GM12801 (cell line): ENCODE results near the gene KLHDC7A.

Source experiments
- TF ChIP-seq, protein P1 (sequence below): IDR thresholded peaks from one replicate; pipeline ENCODE4 v1.5.1; 2011; ENCODE audit warnings: control low read depth; ENCODE audit not compliant: insufficient read length; ENCODE audit errors: extremely low read depth

The KLHDC7A gene

DNA sequence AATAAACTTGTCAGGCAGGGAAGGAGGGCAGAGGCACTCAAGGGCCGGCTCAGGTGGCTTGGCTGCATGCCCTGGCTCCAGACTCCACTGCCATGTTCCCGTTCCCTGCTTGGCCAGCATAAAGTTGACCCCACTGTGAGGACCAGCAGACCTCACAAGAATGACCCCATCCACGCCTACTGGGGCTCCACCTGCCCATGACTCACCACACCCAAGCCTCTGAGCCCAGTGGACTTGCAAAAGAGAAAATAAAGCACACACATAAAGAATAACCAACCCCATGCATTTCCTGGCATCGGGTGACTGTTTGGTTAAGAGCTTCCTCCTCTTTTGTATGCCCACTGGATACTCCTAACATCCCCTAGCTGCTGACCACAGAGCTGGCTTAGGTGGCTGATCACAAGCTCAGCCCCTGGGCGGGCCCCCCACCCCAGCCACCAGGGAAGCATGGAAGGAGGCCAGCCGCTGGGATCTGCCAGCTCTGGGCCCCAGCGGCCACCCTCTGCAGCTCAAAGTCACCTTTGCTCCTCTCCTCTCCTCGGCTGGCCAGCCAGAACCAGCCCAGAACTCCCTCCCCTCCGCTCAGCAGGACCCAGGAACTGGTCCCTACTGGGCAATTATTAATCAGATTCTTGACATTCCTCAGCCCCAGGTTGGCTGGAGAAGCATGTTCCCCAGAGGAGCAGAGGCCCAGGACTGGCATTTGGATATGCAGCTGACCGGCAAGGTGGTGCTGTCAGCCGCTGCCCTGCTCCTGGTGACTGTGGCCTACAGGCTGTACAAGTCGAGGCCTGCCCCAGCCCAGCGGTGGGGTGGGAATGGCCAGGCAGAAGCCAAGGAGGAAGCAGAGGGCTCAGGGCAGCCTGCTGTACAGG is at the start of gene KLHDC7A:
Gene KLHDC7A (plus strand): TSS at position 616 of the 875 bp plus-strand sequence. CDS start 52 bp downstream, at position 668.
- TF ChIP-seq, protein P1, sequence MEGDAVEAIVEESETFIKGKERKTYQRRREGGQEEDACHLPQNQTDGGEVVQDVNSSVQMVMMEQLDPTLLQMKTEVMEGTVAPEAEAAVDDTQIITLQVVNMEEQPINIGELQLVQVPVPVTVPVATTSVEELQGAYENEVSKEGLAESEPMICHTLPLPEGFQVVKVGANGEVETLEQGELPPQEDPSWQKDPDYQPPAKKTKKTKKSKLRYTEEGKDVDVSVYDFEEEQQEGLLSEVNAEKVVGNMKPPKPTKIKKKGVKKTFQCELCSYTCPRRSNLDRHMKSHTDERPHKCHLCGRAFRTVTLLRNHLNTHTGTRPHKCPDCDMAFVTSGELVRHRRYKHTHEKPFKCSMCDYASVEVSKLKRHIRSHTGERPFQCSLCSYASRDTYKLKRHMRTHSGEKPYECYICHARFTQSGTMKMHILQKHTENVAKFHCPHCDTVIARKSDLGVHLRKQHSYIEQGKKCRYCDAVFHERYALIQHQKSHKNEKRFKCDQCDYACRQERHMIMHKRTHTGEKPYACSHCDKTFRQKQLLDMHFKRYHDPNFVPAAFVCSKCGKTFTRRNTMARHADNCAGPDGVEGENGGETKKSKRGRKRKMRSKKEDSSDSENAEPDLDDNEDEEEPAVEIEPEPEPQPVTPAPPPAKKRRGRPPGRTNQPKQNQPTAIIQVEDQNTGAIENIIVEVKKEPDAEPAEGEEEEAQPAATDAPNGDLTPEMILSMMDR = no peak

DNA sequence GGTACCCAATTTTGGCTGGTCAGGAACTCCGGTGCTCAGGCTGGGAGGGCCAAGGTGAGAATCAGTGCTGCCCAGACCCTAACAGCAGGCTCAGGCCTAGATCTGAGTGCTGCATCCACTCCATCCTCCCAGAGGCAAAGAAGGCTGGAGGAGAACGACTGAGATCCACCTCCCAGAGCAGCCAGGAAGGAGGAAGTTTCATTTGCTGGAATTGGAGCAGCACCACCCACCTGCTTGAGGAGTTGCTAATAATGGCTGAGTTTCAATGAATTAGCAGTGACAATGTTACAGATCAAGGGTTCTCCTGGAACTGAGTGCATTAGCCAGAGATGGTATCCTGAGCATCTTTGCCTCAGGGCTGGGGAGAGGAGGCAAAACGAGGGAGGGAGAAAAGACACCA is 46.7 kb upstream of the KLHDC7A start:
- TF ChIP-seq, protein P1 = no peak

DNA sequence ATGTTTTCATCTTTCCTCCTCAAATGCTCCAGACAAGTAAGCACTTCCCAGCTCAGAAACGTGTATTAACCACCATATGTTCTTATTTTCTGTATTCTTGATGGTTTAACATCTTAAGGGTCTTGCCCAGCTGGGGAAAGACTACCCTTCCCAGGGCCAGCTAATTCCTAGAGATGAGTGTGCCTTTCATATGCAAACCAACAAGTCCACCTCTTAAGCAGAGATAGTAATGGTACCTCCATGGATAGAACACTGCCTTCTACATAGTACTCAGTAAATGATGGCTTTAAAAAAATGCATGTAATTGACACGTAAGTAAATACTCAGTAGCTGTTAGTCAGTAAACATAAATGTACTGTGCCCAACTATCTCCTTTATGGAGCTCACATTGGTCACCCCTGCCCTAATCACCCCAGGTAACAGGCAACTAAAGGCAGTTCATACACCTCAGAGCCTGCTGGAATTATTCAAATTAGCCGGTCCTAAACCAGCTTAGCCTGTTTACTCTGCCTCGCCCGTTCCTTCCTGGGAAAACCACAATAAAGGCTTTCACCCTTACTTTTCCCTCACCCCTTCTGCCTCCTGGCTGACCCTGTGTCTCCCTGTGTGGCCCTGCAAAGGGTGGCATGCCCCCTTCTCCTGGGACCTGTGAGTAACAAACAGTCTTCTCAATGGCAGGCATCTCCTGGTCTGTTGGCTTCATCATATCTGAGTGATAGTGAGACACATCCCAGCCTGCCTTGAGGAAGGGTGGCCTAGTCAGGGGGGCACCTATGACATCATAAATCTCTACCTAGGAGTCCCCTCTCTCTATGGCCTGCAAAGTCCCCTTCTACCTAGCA is 40.1 kb upstream of the KLHDC7A start:
- TF ChIP-seq, protein P1 = no peak

DNA sequence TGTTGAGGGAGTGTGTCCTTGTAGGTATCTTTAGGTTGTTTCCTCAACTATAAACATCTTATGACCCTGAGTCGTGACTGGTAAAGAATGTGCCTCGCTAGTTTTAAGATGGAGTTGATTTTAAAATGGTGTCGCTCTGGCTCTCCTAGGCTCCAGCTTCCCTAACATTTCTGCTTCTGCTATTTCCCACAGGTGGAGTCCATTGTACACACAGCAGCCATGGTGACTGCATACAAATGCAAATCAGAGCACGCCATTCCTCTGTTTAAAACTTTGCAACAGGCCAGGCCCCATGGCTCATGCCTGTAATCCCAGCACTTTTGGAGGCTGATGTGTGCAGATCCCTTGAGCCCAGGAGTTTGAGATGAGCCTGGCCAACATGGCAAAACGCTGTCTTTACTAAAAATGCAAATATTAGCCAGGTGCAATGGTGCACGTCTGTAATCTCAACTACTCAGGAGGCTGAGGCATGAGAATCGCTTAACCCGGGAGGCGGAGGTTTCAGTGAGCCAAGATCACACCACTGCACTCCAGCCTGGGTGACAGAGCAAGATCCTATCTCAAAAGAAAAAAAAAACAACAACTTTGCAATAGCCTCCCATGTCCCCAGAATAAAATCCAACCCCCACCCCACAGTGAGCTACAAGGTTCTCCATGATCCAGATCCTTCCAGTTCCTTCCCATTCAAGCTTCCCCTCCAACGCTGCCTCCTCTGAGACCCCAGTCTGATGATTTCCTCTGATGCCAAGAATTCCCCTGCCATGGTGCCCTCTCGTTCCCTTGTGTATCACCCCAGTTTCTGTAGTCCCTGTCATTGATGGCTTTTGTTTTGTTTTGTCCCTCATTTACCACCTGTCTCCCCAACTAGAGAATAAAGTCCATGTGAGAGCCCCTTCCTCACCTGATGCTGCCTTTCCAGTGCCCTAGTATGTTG is 36.9 kb upstream of the KLHDC7A start:
- TF ChIP-seq, protein P1 = no peak

DNA sequence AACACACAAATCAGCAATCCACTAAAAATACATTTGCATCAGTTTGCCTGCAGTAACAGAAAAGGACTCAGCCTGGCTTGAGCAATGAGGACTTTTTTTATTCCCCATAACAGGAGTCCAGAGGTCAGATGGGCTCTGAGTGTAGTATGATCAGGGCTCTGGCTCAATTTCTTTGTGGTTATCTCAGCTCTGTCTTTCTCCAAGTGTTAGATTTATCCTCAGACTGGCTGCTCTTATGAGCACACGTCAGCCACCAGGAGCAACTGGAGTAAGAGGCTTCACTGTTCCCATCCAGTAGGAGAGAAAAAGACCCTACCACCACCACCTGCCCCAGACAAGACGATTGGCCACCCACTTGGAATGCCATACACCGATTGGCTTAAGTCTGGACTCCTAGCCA is 36.2 kb upstream of the KLHDC7A start:
- TF ChIP-seq, protein P1 = no peak

DNA sequence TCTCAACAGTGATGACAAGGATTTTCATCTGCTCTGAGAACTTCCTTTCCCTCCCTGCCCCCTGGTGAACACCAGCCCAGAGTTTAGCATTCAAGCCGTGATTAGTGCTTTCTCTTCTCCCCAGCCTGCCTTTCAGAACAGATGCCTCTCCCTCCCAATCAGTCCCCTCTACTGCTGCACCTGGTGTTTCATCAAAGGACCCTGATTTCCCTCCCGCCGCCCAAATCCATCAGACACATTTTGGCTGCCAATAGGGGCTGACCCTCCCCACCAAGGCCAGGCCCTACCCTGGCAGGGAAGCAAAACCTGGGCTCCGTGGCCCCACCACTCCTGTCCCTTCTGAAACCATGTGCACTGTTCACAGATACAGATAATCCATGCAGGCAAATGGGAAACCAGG is 34.0 kb upstream of the KLHDC7A start:
- TF ChIP-seq, protein P1 = no peak
